VCaP (cell line): ENCODE results near the gene FRAS1.

ENCODE experiments used
- H3K27ac ChIP-seq: fragments of 450-650 bp; 2 replicates; pipeline ENCODE4 v1.5.1; 2017
- TF ChIP-seq, protein P1 (sequence below): fragments of 450-650 bp; conservative IDR thresholded peaks from 2 replicates; pipeline ENCODE4 v1.5.1; 2017; ENCODE audit warnings: mild to moderate bottlenecking, moderate library complexity

FRAS1 gene

GRCh38 chr4:78557841-78558240, 500.7 kb downstream of the FRAS1 start:
- TF ChIP-seq, protein P1, sequence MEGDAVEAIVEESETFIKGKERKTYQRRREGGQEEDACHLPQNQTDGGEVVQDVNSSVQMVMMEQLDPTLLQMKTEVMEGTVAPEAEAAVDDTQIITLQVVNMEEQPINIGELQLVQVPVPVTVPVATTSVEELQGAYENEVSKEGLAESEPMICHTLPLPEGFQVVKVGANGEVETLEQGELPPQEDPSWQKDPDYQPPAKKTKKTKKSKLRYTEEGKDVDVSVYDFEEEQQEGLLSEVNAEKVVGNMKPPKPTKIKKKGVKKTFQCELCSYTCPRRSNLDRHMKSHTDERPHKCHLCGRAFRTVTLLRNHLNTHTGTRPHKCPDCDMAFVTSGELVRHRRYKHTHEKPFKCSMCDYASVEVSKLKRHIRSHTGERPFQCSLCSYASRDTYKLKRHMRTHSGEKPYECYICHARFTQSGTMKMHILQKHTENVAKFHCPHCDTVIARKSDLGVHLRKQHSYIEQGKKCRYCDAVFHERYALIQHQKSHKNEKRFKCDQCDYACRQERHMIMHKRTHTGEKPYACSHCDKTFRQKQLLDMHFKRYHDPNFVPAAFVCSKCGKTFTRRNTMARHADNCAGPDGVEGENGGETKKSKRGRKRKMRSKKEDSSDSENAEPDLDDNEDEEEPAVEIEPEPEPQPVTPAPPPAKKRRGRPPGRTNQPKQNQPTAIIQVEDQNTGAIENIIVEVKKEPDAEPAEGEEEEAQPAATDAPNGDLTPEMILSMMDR: no peak
- H3K27ac ChIP-seq: no peak overlapping the region; the same call in 1 of the 2 replicates

- H3K27ac ChIP-seq: peak overlapping the region; percentile 94; the same call in 1 of the 2 replicates
- TF ChIP-seq, protein P1: no peak
Measured at GRCh38 chr4:78558410-78558809, 501.3 kb downstream of the FRAS1 start.

DNA sequence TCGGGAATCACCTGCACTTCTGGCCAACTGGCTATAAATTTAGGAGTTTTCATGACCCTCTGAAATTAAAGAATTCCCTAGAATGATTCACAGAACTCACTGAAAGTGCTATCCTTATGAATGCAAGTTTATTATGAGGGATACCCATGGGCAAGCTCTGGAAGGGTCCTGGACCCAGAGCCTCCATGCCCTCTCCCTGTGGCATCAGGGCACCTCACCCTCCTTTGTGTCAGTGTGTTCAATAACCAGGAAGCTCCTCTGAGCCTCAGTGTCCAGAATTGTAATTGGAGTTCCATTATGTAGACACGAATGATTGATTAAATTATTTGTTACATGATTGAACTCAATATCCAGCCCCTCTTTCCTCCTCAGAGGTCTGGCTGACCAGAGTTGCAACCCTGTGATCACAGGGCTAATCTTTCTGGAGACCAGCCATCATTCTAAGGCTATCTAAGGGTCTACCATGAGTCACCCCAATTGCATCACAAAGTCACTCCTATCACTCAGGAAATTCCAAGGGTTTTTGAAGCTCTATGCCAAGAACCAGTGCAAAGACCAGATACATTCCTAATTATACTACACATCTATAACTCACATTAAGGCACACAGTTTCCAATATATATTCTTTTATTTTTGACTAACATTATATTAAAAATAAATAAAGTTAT, 503.3 kb downstream of the FRAS1 start:
- H3K27ac ChIP-seq: peak overlapping the region; percentile 94
- TF ChIP-seq, protein P1: no peak

- H3K27ac ChIP-seq: peak overlapping the region; percentile 94
- TF ChIP-seq, protein P1: no peak
Measured at GRCh38 chr4:78561677-78562076, 504.6 kb downstream of the FRAS1 start.

DNA sequence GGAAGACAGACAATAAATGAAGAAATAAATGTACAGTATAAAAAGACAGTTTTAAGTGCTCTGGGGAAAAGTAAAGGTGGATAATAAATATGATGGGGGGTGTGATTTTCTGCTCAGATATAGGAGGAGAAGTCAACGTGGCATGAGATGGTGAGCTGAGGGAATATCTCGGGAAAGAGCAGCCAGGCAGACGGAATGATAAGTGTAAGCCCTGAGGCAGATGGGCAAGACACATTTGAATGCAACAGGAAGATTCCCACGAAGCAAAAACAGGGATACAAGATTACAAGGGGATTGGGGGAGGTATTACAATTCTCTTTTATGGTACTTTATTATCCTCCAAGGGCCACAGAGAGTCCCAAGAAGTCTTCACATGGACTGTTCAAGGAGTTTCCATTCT, 505.6 kb downstream of the FRAS1 start:
- H3K27ac ChIP-seq: peak overlapping the region; percentile 94
- TF ChIP-seq, protein P1: no peak

GRCh38 chr4:78565971-78566372, 508.8 kb downstream of the FRAS1 start:
- H3K27ac ChIP-seq: no peak overlapping the region
- TF ChIP-seq, protein P1: no peak

GRCh38 chr4:78566834-78567499, 509.8 kb downstream of the FRAS1 start:
- 0 out of 2 replicates have a peak overlapping the region, but pooled peaks have one; percentile 2 for H3K27ac ChIP-seq
- TF ChIP-seq, protein P1: no peak
